Measurements from ENCODE around the gene KRT35. TPM values are rescaled to one million over a fixed set of nuclear protein-coding genes. Genes with fewer than 3 reads are reported as not detected.

The KRT35 gene
- polyA plus RNA-seq, 1 experiment: not detected

GRCh38 chr17:41486809-41487530 is 6.0 kb upstream of the KRT35 start:
- DNase-seq (ENCODE audit: low read depth): no peak
- Histone ChIP-seq H3K27me3 (ENCODE audit: control insufficient read depth, insufficient read depth, low read length) (no peaks in the 10 kb centered on the region), H3K36me3 (ENCODE audit: control insufficient read depth, insufficient read depth, low read length) (no peaks in the 10 kb centered on the region), H3K4me3 (ENCODE audit: low read depth, low read length) (no peak overlapping the region)
- POLR2A ChIA-PET: no interaction called here
- no peak for TF ChIP-seq CTCF (IDR thresholded peaks at IDR 0.05; ENCODE audit: insufficient read depth, low read depth, low read length)
- CTCF ChIA-PET: interaction anchor here (0.9 to 1.8 kb wide), 3 partner anchors 9 to 62 kb away, joined by 3 to 6 read pairs (median 5); no protein-coding TSS in a partner anchor

GRCh38 chr17:41486316-41486715 is 5.4 kb upstream of the KRT35 start:
- Histone ChIP-seq H3K27me3 (ENCODE audit: control insufficient read depth, insufficient read depth, low read length) (no peaks in the 10 kb centered on the region), H3K4me3 (ENCODE audit: low read depth, low read length) (no peak overlapping the region), H3K36me3 (ENCODE audit: control insufficient read depth, insufficient read depth, low read length) (no peaks in the 10 kb centered on the region)
- CTCF ChIA-PET: interaction anchor here (1.2 kb wide), 1 partner anchor 8 kb away, joined by 3 read pairs; no protein-coding TSS in a partner anchor
- POLR2A ChIA-PET: no interaction called here
- no peak for DNase-seq (ENCODE audit: low read depth)
- no peak for TF ChIP-seq CTCF (IDR thresholded peaks at IDR 0.05; ENCODE audit: insufficient read depth, low read depth, low read length)

GRCh38 chr17:41484920-41485904 is 4.3 kb upstream of the KRT35 start:
- no peak for TF ChIP-seq CTCF (IDR thresholded peaks at IDR 0.05; ENCODE audit: insufficient read depth, low read depth, low read length)
- ChIA-PET CTCF (interaction anchor here (3.7 kb wide), 1 partner anchor 10 kb away, joined by 17 read pairs; no protein-coding TSS in a partner anchor), POLR2A (no interaction called here)
- Histone ChIP-seq H3K27me3 (ENCODE audit: control insufficient read depth, insufficient read depth, low read length) (no peaks in the 10 kb centered on the region), H3K4me3 (ENCODE audit: low read depth, low read length) (no peak overlapping the region), H3K36me3 (ENCODE audit: control insufficient read depth, insufficient read depth, low read length) (no peaks in the 10 kb centered on the region)
- no peak for DNase-seq (ENCODE audit: low read depth)

DNA sequence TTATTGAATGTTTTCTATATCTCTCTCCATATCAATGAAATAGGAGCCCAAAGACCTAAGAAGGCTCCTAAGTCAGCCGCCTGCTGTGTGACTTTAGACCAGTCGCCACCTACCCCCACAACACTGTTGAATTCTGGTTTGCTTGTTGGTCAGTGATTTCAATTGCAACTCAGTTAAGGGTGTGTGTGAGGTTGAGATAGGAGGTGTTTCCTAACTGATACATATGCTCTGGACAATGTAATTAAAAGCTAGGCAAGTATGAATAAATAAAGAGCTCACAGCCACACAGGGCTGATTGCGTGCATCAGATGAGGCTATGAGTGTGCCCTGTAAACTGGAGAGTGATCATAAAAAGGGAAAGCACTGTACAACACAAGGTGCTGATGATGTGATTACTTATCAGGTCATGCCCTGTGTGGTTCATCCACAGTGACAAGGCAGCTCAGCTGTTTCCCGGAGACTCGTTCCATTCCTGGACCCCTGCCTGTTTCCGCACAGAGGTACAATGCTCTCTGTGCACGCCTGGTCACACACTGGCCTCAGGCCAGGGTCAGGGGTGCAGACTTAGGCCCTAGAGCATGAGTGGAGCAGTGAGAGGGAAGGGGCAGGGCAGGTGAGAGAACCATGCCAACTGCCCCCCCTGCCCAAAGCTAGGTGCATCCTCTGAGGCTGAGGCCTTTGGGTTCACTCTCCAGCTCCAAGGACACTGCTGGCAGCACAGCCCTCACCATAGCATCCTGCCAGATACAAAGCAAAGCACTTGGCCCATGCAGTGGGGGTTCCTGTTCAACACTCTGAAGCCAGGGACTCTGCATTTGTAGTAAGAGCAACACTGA is 3.3 kb upstream of the KRT35 start:
- Histone ChIP-seq H3K4me3 (ENCODE audit: low read depth, low read length) (no peak overlapping the region), H3K27me3 (ENCODE audit: control insufficient read depth, insufficient read depth, low read length) (no peaks in the 10 kb centered on the region), H3K36me3 (ENCODE audit: control insufficient read depth, insufficient read depth, low read length) (no peaks in the 10 kb centered on the region)
- no peak for TF ChIP-seq CTCF (IDR thresholded peaks at IDR 0.05; ENCODE audit: insufficient read depth, low read depth, low read length)
- POLR2A ChIA-PET: no interaction called here
- no peak for DNase-seq (ENCODE audit: low read depth)
- CTCF ChIA-PET: interaction anchor here (1.0 to 3.7 kb wide), 2 partner anchors 11 to 78 kb away, joined by 3 to 17 read pairs; no protein-coding TSS in a partner anchor

All from BJ (cell line).